ENCODE data around the gene GRIN2C.
"Not testable (repeated sequence)": the region's sequence is repeated elsewhere in the genome, so short reads cannot be mapped to it uniquely, and the experiment has no call there.

Gene GRIN2C

GRCh38 chr17:74859459-74860228 is at the start of gene GRIN2C:
Gene GRIN2C, minus strand, starts transcription at chr17:74859885. Its CDS starts 4,793 bp downstream, at chr17:74855092.
- peak; percentile 34 for DNase-seq

DNA sequence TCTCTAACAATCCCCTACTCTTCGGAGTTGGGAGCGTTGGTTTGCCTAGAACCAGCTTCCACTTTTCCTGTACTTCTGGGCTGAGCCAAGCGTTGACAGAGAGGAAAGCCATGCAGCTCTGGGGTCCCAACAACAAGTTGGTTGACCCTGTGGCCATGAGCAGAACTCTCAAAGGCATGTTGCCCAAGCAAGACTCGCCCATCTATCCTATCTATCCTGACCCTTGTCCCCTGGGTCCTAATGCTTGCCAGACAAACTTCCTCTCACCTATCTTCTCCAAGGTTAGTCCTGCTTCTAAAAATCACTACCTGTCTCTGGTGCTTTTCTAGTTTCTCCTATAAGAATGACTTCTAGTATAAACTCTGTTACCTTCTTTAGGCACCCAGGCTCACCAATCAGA is 49.4 kb upstream of the GRIN2C start:
- not testable (repeated sequence) for DNase-seq

DNA sequence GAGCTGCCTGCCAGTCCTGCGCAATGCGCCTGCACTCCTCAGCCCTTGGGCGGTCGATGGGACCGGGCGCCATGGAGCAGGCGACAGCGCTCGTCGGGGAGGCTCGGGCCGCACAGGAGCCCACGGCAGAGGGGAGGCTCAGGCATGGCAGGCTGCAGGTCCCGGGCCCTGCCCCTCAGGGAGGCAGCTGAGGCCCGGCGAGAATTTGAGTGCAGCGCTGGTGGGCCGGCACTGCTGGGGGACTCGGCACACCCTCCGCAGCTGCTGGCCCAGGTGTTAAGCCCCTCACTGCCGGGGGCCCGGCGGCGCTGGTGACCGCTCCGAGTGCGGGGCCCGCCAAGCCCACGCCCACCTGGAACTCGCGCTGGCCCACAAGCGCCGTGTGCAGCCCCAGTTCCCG is 47.3 kb upstream of the GRIN2C start:
- no peak for DNase-seq

GRCh38 chr17:74906214-74906793 is 46.6 kb upstream of the GRIN2C start:
- not testable (repeated sequence) for DNase-seq

GRCh38 chr17:74904687-74905409 is 45.2 kb upstream of the GRIN2C start:
- DNase-seq = peak; percentile 33

- DNase-seq = no peak
Observed at GRCh38 chr17:74903671-74904070, 44.0 kb upstream of the GRIN2C start.

DNA sequence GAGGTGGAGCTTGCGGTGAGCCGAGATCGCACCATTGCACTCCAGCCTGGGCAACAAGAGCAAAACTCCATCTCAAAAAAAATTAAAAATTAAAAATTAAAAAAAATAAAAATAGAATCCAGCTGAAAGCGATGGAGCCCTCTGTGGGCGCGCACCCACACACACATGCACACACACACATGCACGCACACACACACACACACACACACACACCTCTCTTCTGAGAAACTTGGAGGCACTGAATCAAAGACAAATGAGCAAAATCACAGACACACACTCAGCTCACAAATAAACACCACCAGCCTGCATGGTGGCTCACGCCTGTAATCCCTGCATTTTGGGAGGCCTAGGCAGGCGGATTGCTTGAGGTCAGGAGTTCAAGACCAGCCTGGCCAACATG is 43.3 kb upstream of the GRIN2C start:
- no peak for DNase-seq

- no peak for DNase-seq
Observed at GRCh38 chr17:74901353-74902135, 41.9 kb upstream of the GRIN2C start.

GRCh38 chr17:74900208-74900607 is 40.5 kb upstream of the GRIN2C start:
- DNase-seq = no peak

DNA sequence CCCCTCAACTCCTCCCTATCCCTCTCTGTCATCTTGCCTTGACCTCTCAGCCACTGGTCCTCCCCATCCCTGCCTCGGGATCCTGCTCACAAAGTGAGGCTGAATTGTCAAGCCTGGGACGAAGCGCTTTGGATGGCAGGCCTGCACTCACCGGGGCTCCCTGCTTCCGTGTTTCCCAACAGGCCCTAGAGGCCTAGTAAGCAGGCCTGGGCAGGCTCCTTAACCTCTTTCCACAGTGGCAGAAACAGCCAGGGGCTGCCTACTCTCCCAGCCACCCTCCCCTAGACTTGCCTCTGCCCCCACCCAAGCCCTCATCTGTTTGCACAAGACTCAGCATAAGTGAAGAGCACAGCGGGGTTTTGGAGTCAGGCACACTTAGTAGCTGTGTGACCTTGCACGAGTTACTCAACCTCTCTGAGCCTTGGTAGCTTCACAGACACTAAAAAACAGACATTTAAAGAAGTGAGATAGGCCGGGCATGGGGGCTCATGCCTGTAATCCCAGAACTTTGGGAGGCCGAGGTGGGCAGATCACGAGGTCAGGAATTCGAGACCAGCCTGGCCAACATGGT is 38.8 kb upstream of the GRIN2C start:
- DNase-seq = no peak

DNA sequence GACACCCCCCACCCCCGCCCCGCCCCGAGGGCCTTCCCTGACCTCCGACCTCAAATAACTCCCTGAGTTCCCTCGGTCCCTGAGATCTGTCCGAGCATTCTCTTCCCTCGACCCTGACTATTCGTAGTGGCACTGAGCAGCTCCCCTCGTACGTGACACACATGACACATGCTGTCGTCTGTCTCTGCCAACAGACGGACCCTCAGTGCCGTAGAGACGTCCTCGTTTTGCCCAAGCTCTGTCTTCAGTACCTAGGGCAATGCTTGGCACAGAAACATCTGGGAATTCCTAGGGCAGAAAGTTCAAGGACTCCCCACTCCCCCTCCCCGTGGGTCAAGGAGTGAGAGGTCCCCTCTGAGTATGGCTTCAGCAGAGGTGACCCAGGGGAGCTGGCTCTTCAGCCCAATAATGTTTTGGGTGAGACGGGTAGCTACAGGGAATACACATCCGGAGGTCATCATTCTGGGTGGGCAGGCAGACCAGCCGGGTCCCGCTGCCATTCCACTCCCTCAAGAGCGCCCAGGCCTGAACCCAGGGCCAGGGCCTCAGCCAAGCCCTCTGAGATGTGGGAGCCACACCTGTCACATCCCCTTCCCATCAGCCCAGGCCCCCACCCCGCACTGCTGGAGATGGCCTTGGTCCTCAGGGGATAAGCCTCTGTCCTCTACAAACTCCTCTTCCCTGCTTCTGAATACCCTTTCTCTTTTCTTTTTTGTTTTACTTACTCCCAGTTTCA is 34.4 kb upstream of the GRIN2C start:
- DNase-seq = no peak

DNA sequence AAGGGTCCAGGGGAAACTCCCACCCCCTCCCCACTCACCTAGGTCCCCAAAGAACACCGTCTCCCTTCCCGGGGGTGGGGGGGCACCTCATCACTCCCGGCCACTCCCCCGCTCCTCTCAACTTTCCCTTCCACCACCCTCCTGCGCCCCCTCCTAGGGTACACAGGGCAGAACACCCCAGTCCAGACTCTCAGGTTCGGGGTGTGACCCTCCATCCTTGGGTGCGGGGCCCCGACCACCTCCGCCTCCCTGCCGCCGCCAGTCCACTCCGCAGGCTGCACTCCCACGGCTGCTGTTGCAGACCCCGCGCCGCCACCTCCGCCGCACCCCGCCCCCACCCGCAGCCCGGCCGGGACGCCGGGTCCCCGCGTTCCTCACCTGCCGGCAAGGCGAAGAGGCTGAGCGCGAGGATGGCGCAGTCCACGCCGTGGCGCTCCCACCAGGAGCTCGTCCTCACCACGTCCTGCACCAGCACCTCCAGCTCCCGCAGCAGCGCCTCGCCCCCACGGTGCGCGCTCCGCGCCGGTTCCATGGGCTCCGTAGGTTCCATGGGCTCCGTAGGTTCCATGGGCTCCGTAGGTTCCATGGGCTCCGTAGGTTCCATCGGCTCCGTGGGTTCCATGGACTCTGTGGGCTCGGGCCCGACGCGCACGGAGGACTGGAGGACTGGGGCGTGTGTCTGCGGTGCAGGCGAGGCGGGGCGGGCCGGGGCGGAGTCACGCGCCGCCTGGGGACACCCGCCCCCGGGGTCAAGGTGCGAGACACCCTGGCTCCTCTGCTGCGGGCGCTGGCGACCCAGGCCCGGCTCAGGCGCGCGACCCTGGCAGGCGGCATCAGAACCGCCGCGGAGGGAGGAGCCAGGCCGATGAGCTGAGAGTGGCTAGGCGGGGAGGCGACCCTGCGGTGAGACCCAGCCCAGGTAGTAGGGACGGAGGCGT is 33.6 kb upstream of the GRIN2C start, which contains the start of gene FADS6:
Gene FADS6, minus strand, starts transcription at position 660 of the 938 bp plus-strand sequence. Its CDS starts 38 bp downstream, at position 622.
- no peak for DNase-seq

GRCh38 chr17:74892013-74892841 is 32.5 kb upstream of the GRIN2C start:
- no peak for DNase-seq

DNA sequence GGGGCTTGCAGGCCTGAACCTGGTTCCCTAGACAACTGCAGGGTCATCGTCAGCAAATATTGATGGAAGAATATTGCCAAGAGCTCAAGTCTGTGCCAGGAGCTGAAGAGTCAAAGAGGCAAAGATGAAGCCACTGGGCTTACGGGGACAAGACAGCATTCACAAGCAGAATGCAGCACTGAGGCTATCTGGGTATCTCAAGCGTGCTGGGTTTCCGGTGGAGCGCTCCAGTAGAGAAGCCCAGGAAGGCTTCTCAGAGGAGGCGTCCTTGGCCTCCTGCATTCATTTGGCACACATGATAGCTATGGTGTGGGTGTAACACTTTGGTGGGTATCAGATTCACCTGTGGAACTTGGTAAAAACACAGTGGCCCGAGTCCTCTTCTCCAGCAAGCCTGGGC is 30.9 kb upstream of the GRIN2C start:
- no peak for DNase-seq

GRCh38 chr17:74888469-74888868 is 28.8 kb upstream of the GRIN2C start:
- no peak for DNase-seq

- no peak for DNase-seq
Observed at GRCh38 chr17:74883241-74883745, 23.6 kb upstream of the GRIN2C start.

DNA sequence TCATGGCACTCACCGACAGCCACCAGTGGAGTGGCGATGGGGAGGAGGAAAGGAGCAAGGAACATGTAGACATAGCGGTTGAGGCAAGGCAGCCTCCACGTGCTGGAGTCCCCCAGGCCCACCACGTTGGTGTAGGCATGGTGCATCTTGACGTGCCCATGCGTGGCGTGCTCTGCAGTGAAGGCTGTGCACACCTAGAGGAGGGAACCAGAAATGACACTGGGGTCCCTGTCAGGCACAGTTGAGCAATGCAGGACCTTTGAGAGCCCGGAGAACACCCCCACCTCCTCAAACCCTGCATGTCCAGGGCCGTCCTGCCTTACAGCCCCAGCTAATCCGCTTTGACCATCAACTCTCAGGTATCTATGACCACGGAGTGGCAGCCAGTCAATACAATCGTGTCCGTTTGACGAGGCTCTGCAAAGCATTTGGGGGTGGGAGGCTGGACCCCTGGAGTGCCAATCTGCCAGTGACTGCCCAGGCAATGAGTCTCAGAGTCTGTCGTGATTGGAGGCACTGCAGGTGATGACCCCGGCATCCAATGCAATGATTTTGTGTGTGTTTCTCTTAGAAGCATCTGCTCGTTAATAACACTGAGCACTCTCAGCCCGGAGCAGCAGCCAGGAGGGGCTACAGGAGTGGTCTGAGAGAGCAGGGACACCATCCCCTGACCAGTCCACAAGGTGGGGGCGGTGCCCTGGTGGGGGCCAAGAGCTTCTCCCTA is 23.0 kb upstream of the GRIN2C start:
- no peak for DNase-seq

DNA sequence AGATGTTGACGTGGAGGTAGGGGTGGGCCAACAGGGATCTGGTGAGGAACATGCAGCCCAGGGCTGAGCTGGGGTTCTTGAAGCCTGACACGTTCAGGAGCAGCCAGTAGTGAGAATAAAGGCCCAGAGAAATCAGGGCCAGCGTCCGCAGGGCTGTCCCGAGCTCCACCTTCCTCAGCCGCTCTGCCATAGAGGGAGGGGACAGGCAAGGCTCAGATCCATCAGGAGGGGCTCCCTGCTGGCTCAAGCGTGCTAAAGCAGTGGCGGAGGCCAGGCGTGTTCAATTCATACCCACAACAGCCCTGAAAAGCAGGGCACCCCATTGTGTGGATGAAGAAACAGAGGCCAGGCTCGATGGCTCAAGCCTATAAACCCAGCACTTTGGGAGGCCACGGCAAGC is 21.4 kb upstream of the GRIN2C start:
- DNase-seq = no peak

DNA sequence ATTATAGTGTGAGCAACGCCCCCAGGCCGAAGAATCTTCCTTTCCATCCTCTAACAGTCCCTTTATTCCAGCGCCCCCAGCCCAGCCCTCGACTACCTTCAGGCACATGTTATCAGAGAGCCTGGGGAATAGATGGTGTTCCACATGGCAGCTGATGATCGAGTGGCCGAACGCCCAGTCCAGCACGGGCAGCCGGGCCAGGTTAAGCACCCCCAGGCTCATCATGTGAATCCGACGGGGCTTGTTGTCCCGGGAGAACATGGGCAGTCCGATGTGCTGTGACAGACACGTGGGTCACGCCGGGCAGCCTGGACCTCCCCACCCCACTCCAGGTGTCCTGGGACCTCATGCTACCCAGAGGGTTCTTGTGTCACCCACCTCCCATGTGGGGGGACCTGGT is 19.6 kb upstream of the GRIN2C start:
- DNase-seq = no peak

Measured in activated CD4-positive, alpha-beta T cell treated with anti-CD3 and anti-CD28 coated beads for 48 hours (primary cell).